Panc1 (cell line): ENCODE measurements around the gene NUP98. TPM values are rescaled to one million over a fixed set of nuclear protein-coding genes. Genes with fewer than 3 reads are reported as not detected.
A peak's percentile ranks its signal among the peaks of the same experiment; 100 is the strongest.

Experiments
- ATAC-seq: fragments of 200-7000 bp; cut with Tn5 transposase; 2 replicates; pipeline ENCODE4 v1.9.1; 2020; ENCODE audit warnings: mild to moderate bottlenecking, moderate library complexity
- BruUV-seq: library from RNA; stranded (reverse); fragments of 400-500 nt; replicated peaks from 2 replicates; lab custom pipeline; 2021; lab: Mats Ljungman, UMichigan
- CTCF ChIA-PET: fragments of 300-600 bp; sonication (Branson Sonifier 250); formaldehyde crosslinking; loops from one replicate; lab custom pipeline; 2022; ENCODE audit warnings: antibody characterized with exemption; lab: Charles Lee
- POLR2A ChIA-PET: fragments of 300-600 bp; sonication (Branson Sonifier 250); formaldehyde crosslinking; loops from one replicate; lab custom pipeline; 2022; ENCODE audit warnings: antibody characterized with exemption; lab: Charles Lee
- DNase-seq: peaks from one replicate; pipeline ENCODE4 v3.0.0-alpha.2; 2010; ENCODE audit warnings: low read depth, low spot score
- H3K27ac ChIP-seq: 2 replicates; pipeline ENCODE4 v1.5.1; 2011; ENCODE audit warnings: mild to moderate bottlenecking, low read length, inconsistent platforms
- H3K27me3 ChIP-seq: fragments of 200-500 bp; sonication (Bioruptor generic); 2 replicates; pipeline ENCODE4 v1.6.0; 2014; ENCODE audit warnings: low read length, inconsistent platforms; ENCODE audit not compliant: control insufficient read depth, insufficient read depth
- H3K36me3 ChIP-seq: fragments of 200-500 bp; sonication (Bioruptor generic); 2 replicates; pipeline ENCODE4 v1.5.1; 2014; ENCODE audit warnings: inconsistent platforms, mild to moderate bottlenecking, low read length, moderate library complexity; ENCODE audit not compliant: control insufficient read depth, insufficient read depth
- H3K4me1 ChIP-seq: 2 replicates; pipeline ENCODE4 v1.5.1; 2011; ENCODE audit warnings: inconsistent platforms, mild to moderate bottlenecking, low read length, moderate library complexity; ENCODE audit not compliant: control insufficient read depth, insufficient read depth
- H3K4me3 ChIP-seq, 2 experiments: 2 replicates each; pipeline ENCODE4 v1.5.1; 2011 to 2012; ENCODE audit warnings: low read depth in 2 of 2, low read length in 2 of 2, mild to moderate bottlenecking in 2 of 2, inconsistent platforms in 1 of 2, moderate library complexity in 1 of 2
- H3K9me3 ChIP-seq: fragments of 200-500 bp; sonication (Bioruptor generic); 2 replicates; pipeline ENCODE4 v1.5.1; 2014; ENCODE audit warnings: low read depth, mild to moderate bottlenecking, inconsistent platforms, low read length, moderate library complexity; ENCODE audit not compliant: control insufficient read depth, insufficient read depth
- CTCF ChIP-seq: fragments of 450-650 bp; IDR thresholded peaks from 2 replicates; pipeline ENCODE4 v1.5.1; 2017; ENCODE audit warnings: mild to moderate bottlenecking
- POLR2AphosphoS5 ChIP-seq: IDR thresholded peaks from 2 replicates; pipeline ENCODE4 v1.6.1; 2012; ENCODE audit warnings: mild to moderate bottlenecking, low read depth, low read length, moderate library complexity
- SIN3A ChIP-seq: IDR thresholded peaks from 2 replicates; pipeline ENCODE4 v1.6.1; 2012; ENCODE audit warnings: low read depth, mild to moderate bottlenecking, low read length, moderate library complexity, borderline replicate concordance; ENCODE audit not compliant: insufficient read depth
- TCF7L2 ChIP-seq: IDR thresholded peaks from 2 replicates; pipeline ENCODE4 v1.6.1; 2011; ENCODE audit warnings: mild to moderate bottlenecking, low read depth, low read length, inconsistent platforms
- in situ Hi-C: cut with HindIII; loops from 2 replicates; pipeline ENCODE4 v1.10.0; 2016; ENCODE audit warnings: low sequenced_read_pairs, low pct_unique_long_range_greater_than_20kb
- intact Hi-C: fragments of 100-400 bp; cut with micrococcal nuclease; formaldehyde crosslinking; loops from one replicate; pipeline ENCODE4 v1.10.0; 2022; ENCODE audit not compliant: unreplicated experiment
- total RNA-seq: library from RNA; stranded (reverse); gene quantifications from one replicate; pipeline ENCODE4 v1.2.1, GENCODE V29; 2021; ENCODE audit not compliant: unreplicated experiment
- TF ChIP-seq, protein P1 (sequence below), 2 experiments: IDR thresholded peaks; 2 replicates each; pipeline ENCODE4 v1.6.1; 2011 to 2012; ENCODE audit warnings: low read depth in 2 of 2, control low read depth in 1 of 2, low read length in 1 of 2, mild to moderate bottlenecking in 1 of 2, moderate library complexity in 1 of 2; ENCODE audit not compliant: insufficient read depth in 1 of 2

NUP98 gene
- total RNA-seq, 1 experiment from 2014 or later, result 244 TPM

DNA sequence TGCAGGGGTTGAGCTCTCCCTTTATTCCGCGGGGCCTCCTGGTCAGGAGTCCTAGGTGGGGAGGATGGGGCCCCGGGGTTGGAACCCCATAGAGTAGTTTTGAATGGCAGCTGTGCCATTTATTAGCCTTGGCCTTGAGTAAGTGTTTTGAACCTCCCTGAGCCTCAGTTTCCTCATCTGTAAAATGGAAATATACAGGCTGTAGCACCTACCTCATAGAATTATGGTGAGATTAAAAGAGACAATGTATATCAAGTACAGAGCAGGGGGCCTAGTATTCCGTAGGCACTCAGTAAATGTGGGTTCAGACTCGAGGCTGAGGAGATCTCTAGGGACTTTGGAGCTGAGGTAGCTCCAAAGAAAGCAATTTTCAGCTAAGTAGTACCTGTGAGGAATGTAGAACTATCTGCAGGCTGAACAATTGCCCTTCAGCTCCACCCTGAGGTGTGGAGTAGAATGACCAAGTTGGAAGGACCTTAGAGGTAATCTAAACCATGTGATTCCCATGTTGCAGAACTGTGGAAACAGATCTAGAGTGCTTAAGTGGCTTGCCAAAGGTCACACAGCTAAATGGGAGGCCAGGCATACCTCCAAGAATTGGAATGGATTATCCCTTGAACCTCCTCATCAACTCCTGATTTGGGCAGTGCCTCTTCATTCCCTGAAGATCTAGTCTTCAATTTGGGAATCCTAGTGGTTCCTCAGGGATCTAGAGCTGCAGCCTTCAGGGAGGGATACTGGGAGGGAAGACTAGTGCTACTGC, 11.7 kb upstream of the NUP98 start:
- Histone ChIP-seq H3K4me1 (peaks cover 9% of the 10 kb centered on the region), H3K27ac (peak overlapping the region; percentile 84), H3K36me3 (no peaks in the 10 kb centered on the region), H3K9me3 (no peaks in the 10 kb centered on the region), H3K4me3 (peak overlapping the region; percentile 61 to 94), H3K27me3 (no peaks in the 10 kb centered on the region)
- ChIA-PET POLR2A (interaction anchor here (0.5 to 1.5 kb wide), 2 partner anchors 11 to 33 kb away, joined by 3 to 6 read pairs; partner anchors contain the start of gene NUP98), CTCF (interaction anchor here (0.6 to 1.4 kb wide), 10 partner anchors 11 to 264 kb away, joined by 3 to 5 read pairs (median 4); partner anchors contain the start of genes NUP98, RHOG and STIM1)
- intact Hi-C loops, result no loop called here
- TF ChIP-seq, protein P1, sequence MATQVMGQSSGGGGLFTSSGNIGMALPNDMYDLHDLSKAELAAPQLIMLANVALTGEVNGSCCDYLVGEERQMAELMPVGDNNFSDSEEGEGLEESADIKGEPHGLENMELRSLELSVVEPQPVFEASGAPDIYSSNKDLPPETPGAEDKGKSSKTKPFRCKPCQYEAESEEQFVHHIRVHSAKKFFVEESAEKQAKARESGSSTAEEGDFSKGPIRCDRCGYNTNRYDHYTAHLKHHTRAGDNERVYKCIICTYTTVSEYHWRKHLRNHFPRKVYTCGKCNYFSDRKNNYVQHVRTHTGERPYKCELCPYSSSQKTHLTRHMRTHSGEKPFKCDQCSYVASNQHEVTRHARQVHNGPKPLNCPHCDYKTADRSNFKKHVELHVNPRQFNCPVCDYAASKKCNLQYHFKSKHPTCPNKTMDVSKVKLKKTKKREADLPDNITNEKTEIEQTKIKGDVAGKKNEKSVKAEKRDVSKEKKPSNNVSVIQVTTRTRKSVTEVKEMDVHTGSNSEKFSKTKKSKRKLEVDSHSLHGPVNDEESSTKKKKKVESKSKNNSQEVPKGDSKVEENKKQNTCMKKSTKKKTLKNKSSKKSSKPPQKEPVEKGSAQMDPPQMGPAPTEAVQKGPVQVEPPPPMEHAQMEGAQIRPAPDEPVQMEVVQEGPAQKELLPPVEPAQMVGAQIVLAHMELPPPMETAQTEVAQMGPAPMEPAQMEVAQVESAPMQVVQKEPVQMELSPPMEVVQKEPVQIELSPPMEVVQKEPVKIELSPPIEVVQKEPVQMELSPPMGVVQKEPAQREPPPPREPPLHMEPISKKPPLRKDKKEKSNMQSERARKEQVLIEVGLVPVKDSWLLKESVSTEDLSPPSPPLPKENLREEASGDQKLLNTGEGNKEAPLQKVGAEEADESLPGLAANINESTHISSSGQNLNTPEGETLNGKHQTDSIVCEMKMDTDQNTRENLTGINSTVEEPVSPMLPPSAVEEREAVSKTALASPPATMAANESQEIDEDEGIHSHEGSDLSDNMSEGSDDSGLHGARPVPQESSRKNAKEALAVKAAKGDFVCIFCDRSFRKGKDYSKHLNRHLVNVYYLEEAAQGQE (IDR thresholded peaks at IDR 0.05; ENCODE audit: insufficient read depth in 1 of 2, low read depth in 2 of 2, low read length in 1 of 2), result no peak
- no peak for TF ChIP-seq TCF7L2
- TF ChIP-seq POLR2AphosphoS5, result no peak
- no TSS peak for BruUV-seq
- ATAC-seq, result peak; percentile 82
- DNase-seq, result peak; percentile 66
- in situ Hi-C loops, result no loop called here

DNA sequence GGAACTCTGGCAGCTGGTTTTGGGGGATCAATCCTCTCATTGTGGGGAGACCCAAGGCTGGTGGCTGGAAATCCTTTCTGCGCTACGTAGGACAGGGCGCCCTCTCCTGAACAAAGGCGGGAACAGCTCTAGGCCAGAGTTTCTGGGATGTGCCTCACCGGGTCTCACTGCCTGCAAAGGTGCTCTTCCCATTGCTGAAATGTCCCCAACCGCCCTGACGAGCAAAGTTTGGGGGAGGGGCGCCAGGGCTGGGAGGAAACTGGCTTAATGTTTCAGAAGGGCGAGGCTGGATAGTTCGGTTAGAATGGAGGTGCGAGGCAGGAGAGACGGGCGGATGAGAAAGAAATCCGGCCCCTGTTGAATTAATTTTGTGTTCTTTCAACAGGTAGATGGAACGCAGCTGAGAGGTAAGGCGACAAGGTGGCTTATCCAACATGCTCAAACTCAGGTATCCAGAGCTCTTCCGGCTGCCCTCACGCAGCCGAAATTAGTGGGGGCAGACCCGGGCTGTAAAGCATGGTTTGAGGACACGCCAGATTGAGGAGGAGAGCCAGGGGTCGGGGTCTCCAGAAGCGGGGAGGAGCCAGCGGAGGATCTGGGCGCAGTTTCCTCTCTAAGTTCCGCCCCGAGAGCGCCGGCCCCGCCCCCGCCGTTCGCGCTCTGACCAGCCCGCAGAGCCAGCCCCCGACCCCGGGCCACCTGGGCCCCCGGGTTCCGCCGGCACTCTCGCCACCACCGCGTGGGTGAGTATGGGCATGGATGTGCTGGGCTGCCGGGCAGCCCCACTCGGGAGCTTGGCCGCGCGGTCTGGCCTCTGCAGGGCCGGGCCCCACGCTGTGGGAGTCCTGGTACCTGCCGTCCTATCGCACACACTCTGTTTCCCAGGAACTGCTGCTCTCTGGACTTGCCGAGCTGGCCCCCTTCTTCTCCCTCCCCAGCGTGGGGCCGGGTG, 10.8 kb upstream of the NUP98 start, which contains the start of gene PGAP2:
Gene PGAP2, plus strand, starts transcription at position 652 of the 952 bp plus-strand sequence. CDS start 2,700 bp downstream, outside the sequence.
- no peaks in the 10 kb centered on the region for H3K27me3 ChIP-seq
- TF ChIP-seq CTCF (peak; percentile 98), TCF7L2 (no peak), SIN3A (no peak), POLR2AphosphoS5 (peak; percentile 53)
- TF ChIP-seq, protein P1 (IDR thresholded peaks at IDR 0.05; ENCODE audit: insufficient read depth in 1 of 2, low read depth in 2 of 2, low read length in 1 of 2), result no peak
- intact Hi-C loops (no loop called here), in situ Hi-C loops (no loop called here)
- H3K36me3 ChIP-seq, result no peaks in the 10 kb centered on the region
- CTCF ChIA-PET, result interaction anchor here (0.5 to 1.4 kb wide), 12 partner anchors 10 to 901 kb away, joined by 3 to 5 read pairs (median 4); partner anchors contain the start of genes NUP98, RHOG and STIM1
- peak within 1 kb of the TSS; percentile 61 to 94 for H3K4me3 ChIP-seq
- H3K4me1 ChIP-seq, result peaks cover 9% of the 10 kb centered on the region
- peak; percentile 41 for DNase-seq
- no TSS peak for BruUV-seq
- peak within 1 kb of the TSS; percentile 84 for H3K27ac ChIP-seq
- POLR2A ChIA-PET, result interaction anchor here (0.5 to 1.5 kb wide), 2 partner anchors 10 to 32 kb away, joined by 3 to 6 read pairs; partner anchors contain the start of gene NUP98
- peak; percentile 88 for ATAC-seq
- H3K9me3 ChIP-seq, result no peaks in the 10 kb centered on the region
